Body of pancreas (tissue), 4 donors: ENCODE data around the gene EEPD1.

Source experiments
- CTCF ChIP-seq, 7 experiments: fragments of 450-650 bp in 4 of 7; fragments of 200-600 bp in 3 of 7; sonication (generic) in 3 of 7; IDR thresholded peaks; one replicate each; pipeline ENCODE4 v1.5.1; 2016 to 2019; ENCODE audit warnings: antibody characterized with exemption in 7 of 7
- POLR2A ChIP-seq, 3 donors: fragments of 450-650 bp; IDR thresholded peaks; one replicate each; pipeline ENCODE4 v1.6.1; 2016; ENCODE audit warnings: antibody characterized with exemption in 3 of 3, mild to moderate bottlenecking in 2 of 3

- TF ChIP-seq CTCF (IDR thresholded peaks at IDR 0.05) (no peak), POLR2A (IDR thresholded peaks at IDR 0.05) (no peak)
These were observed 146.2 kb downstream of the EEPD1 start for GRCh38 chr7:36299223-36299774.
